ENCODE results near the gene MBD5.

Gene MBD5

DNA sequence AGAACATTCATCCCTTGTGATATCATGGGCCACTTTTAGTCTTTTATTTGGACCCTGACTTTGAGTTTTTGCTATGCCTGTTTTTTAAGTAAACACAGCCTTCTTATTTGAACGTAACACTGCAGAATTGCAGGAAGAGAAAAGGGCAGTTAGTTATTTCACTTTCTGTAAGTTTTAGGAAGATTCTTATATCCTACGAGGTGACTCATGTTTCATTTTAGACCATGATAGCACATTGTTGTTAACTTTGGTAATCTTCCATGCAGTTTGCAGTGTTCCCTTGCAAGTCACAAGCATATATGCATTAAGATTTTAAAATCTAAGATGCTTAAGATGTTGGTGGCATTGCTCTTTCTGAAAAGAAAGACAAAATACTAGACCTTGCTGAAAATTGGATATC is 495.1 kb downstream of the MBD5 start:
- no peak for DNase-seq (ENCODE audit: low spot score)
- CTCF ChIA-PET: no interaction called here
- H3K27ac ChIP-seq: no peak overlapping the region
- TF ChIP-seq, protein P1, sequence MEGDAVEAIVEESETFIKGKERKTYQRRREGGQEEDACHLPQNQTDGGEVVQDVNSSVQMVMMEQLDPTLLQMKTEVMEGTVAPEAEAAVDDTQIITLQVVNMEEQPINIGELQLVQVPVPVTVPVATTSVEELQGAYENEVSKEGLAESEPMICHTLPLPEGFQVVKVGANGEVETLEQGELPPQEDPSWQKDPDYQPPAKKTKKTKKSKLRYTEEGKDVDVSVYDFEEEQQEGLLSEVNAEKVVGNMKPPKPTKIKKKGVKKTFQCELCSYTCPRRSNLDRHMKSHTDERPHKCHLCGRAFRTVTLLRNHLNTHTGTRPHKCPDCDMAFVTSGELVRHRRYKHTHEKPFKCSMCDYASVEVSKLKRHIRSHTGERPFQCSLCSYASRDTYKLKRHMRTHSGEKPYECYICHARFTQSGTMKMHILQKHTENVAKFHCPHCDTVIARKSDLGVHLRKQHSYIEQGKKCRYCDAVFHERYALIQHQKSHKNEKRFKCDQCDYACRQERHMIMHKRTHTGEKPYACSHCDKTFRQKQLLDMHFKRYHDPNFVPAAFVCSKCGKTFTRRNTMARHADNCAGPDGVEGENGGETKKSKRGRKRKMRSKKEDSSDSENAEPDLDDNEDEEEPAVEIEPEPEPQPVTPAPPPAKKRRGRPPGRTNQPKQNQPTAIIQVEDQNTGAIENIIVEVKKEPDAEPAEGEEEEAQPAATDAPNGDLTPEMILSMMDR (conservative IDR thresholded peaks at IDR 0.05; ENCODE audit: low read depth): no peak
- POLR2A ChIA-PET (ENCODE audit: low non-redundant PET): no interaction called here

DNA sequence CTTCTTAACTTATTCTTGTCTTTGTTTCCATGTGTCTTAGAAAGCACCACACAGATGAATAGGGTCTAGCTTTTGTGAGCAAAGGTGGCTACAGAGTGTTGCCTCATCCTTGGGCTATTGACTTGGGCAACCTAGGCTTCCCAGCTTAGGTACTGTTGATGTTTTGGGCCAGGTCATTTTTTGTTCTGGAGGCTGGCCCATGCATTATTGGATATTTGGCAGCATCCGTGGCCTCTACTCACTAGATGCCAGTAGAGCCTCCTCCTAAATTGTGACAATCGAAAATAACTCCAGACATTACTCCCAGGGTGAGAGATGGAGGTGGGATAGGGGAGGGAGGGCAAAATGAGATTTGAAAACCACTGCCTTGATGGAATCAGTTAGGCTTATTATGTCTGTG is 496.4 kb downstream of the MBD5 start:
- no peak for DNase-seq (ENCODE audit: low spot score)
- CTCF ChIA-PET: no interaction called here
- POLR2A ChIA-PET (ENCODE audit: low non-redundant PET): no interaction called here
- TF ChIP-seq, protein P1 (conservative IDR thresholded peaks at IDR 0.05; ENCODE audit: low read depth): no peak
- H3K27ac ChIP-seq: no peak overlapping the region

DNA sequence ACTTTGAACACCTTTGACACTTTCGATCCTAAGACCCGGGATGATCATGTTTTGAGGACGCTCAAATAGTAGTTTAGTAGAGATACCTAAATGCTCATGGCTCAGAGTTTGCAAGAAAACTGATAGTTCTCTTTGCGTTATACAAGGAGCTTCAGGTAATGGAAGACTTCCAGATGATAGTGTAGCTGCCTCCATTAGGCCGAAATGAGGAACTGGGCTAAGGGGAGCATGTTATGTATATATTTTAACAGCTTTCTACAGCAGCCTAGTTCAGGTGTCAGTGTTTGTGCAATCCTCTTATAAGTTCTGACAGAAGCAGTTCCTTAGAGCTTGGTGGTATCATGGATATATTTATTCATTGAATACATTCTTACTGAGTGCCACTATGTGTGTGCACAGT is 496.9 kb downstream of the MBD5 start:
- no peak overlapping the region for H3K27ac ChIP-seq
- ChIA-PET POLR2A (ENCODE audit: low non-redundant PET) (no interaction called here), CTCF (no interaction called here)
- TF ChIP-seq, protein P1 (conservative IDR thresholded peaks at IDR 0.05; ENCODE audit: low read depth): no peak
- no peak for DNase-seq (ENCODE audit: low spot score)

DNA sequence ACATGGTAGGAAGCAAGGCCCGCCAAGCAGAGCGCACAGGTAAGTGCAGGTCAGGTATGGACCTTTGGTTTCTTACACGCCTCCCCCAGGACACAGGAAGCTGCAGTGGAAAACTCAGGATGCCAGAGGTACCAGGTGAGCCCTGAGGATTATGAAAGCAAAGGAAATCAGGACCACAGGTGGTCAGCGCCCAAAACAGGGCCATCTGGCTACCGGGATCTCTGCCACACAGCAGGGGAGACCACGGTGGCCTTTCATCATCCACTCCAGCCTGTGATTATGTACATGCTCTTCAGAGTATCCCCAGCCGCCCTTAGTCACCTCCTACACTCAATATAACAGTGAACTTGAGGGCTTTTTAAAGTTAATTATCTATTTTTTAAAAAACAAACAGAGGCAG is 498.1 kb downstream of the MBD5 start:
- POLR2A ChIA-PET (ENCODE audit: low non-redundant PET): no interaction called here

DNA sequence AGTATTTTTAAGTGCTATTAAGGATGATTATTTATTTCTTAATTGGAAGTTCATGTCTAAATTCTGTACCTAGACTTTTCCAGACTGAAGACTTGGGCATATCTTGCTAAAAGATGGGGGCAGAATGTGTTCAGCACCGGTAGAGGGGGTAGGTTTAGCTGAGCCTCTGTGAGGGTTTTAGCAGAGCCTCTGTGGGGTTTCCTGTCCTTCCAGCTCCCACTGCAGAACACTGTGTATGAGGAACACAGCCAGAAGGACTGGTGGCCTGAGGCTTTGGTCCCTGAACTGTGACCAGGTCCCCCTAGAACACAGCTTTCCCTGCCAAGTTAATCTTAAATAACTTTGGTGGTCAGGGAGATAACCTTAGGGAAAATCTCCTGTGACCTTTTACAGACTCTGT is 500.3 kb downstream of the MBD5 start:
- ChIA-PET CTCF (interaction anchor here (0.6 kb wide), 1 partner anchor 425 kb away, joined by 3 read pairs; no protein-coding TSS in a partner anchor), POLR2A (ENCODE audit: low non-redundant PET) (no interaction called here)
- DNase-seq (ENCODE audit: low spot score): no peak
- H3K27ac ChIP-seq: no peak overlapping the region
- TF ChIP-seq, protein P1 (conservative IDR thresholded peaks at IDR 0.05; ENCODE audit: low read depth): no peak

More for the DNA sequence above, 498.1 kb downstream of the MBD5 start:
- H3K27ac ChIP-seq: no peak overlapping the region
- no peak for DNase-seq (ENCODE audit: low spot score)
- TF ChIP-seq, protein P1 (conservative IDR thresholded peaks at IDR 0.05; ENCODE audit: low read depth): no peak
- CTCF ChIA-PET: no interaction called here

DNA sequence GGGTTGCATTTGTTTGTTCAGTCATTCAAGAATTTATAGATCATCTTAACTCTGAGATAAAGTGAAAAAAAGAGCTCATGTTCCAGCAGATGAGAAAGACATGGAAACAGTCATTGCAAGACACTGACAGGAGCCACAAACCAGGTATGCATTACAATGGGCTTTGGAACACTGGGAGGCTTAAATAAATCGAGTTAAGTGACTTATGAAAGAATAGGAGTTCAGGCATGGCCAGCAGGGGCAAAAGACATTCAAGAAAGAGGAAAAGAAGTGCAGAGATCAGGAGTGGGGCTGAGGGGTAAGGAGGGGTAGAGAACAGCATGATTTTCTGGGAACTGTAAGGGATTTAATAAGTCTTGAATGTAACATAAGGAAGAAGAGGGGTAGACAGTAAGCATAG is 502.4 kb downstream of the MBD5 start:
- no peak overlapping the region for H3K27ac ChIP-seq
- no peak for DNase-seq (ENCODE audit: low spot score)
- ChIA-PET POLR2A (ENCODE audit: low non-redundant PET) (no interaction called here), CTCF (interaction anchor here (0.6 kb wide), 1 partner anchor 10 kb away, joined by 3 read pairs; no protein-coding TSS in a partner anchor)
- TF ChIP-seq, protein P1 (conservative IDR thresholded peaks at IDR 0.05; ENCODE audit: low read depth): no peak

DNA sequence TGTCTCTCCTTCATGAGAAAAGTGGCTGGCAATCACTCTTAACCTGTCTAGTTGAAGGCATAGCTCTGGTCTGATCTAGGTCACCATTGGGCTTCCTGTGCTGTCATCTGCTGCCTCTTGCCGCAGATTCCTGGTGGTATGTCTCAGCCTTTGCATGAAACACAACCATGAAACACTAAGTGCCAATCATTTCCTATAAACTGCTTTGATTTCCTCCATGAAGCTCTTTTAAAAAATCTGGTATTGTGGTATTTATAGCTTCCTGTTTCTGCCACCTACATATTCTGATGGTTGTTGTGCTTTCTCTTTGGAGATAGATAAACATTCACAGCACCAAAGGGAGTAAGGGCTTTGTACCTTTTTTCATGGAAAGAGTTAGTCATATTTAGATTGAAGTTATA is 503.6 kb downstream of the MBD5 start:
- DNase-seq (ENCODE audit: low spot score): no peak
- no peak overlapping the region for H3K27ac ChIP-seq
- TF ChIP-seq, protein P1 (conservative IDR thresholded peaks at IDR 0.05; ENCODE audit: low read depth): no peak
- POLR2A ChIA-PET (ENCODE audit: low non-redundant PET): interaction anchor here (0.7 kb wide), 1 partner anchor 68 kb away, joined by 3 read pairs; no protein-coding TSS in a partner anchor
- CTCF ChIA-PET: no interaction called here
